ENCODE measurements around the gene PKP2. TPM values are rescaled to one million over a fixed set of nuclear protein-coding genes. Genes with fewer than 3 reads are reported as not detected.

The PKP2 gene
- total and polyA plus RNA-seq, 2 of the 13 experiments (the other 11 are each of a cell fraction or from before 2014, with no cell fraction given): 15.1 to 25.3 TPM

DNA sequence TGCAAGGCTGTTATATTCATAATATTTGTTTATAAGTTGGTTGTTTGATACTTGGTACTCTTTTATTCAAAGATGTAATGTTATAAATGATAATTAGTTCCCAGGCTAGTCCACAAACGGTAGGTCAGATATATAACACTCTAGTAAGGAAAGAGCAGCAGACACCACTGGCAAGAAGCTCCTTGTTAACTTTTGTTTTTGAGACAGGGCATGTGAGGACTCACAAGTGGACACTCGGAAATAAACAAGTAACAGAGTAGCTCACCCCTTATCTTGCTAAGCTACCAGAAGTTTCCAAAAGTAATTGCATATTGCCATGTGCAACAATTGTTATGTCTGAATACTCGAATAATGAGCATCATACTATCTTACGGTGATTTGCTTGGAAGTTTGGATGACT, 102.3 kb downstream of the PKP2 start (continued):
- no peak for TF ChIP-seq SOX13 (IDR thresholded peaks at IDR 0.05)
- no peak for TF ChIP-seq SOX13 (CRISPR knock-in tag; conservative IDR thresholded peaks at IDR 0.05 in 1 of 2, IDR thresholded peaks at IDR 0.05 in 1 of 2)

- no peak overlapping the region for H3K4me2 ChIP-seq (ENCODE audit: low read depth, low read length)
- peaks cover 8 to 25% of the 10 kb centered on the region in 2 experiments for H3K36me3 ChIP-seq (replicated peaks in 1 of 2; ENCODE audit: control insufficient read depth in 1 of 2, insufficient read depth in 2 of 2, low read length in 2 of 2)
- no peak overlapping the region for H3K4me3 ChIP-seq (replicated peaks in 1 of 3; ENCODE audit: insufficient read depth in 1 of 3, low read depth in 2 of 3, low read length in 3 of 3)
- no peaks in the 10 kb centered on the region for H3K79me2 ChIP-seq (ENCODE audit: insufficient read depth, low read length)
- no peak for TF ChIP-seq KLF9 (CRISPR knock-in tag; IDR thresholded peaks at IDR 0.05; ENCODE audit: low read depth)
- TF ChIP-seq MTF2 (CRISPR knock-in tag; IDR thresholded peaks at IDR 0.05; ENCODE audit: borderline replicate concordance): no peak
- TF ChIP-seq POGZ (CRISPR knock-in tag; IDR thresholded peaks at IDR 0.05): no peak
- no peak for TF ChIP-seq ZNF496 (CRISPR knock-in tag; IDR thresholded peaks at IDR 0.05; ENCODE audit: insufficient replicate concordance)
- no peak for TF ChIP-seq NBN (conservative IDR thresholded peaks at IDR 0.05)
- FAIRE-seq: no peak
- BruUV-seq (replicated peaks): no TSS peak
- in situ Hi-C loops (cut with HindIII; ENCODE audit: extremely low pct_ligation_motif_present, low pct_unique_long_range_greater_than_20kb): no loop called here
- H3K27me3 ChIP-seq (ENCODE audit: control insufficient read depth in 1 of 2, insufficient read depth in 2 of 2, low read length in 2 of 2): no peaks in the 10 kb centered on the region
- WGBS (ENCODE audit: low lambda C conversion rate): 78% methylated on average over 2 of the region's 2 CpGs
- intact Hi-C loops (cut with micrococcal nuclease; ENCODE audit: unreplicated experiment): no loop called here
- H2AFZ ChIP-seq (ENCODE audit: low read length): no peak overlapping the region
- POLR2A ChIA-PET: no interaction called here
- CTCF ChIA-PET (ENCODE audit: low intra/inter-chr PET ratio, low total read pairs): no interaction called here
- no peak overlapping the region for H3K9ac ChIP-seq (ENCODE audit: insufficient read depth, low read depth, low read length)
- H3K4me1 ChIP-seq (ENCODE audit: insufficient read depth, low read length): no peaks in the 10 kb centered on the region
- ATAC-seq: no peak
- H3K9me3 ChIP-seq (ENCODE audit: low read length): no peaks in the 10 kb centered on the region
- H3K27ac ChIP-seq (ENCODE audit: extremely low read length, insufficient read depth, low read length): no peak overlapping the region
- DNase-seq (ENCODE audit: low spot score): no peak
- no peaks in the 10 kb centered on the region for H4K20me1 ChIP-seq (ENCODE audit: insufficient read depth, low read length)
Observed at GRCh38 chr12:32789916-32790315, 106.7 kb downstream of the PKP2 start.

DNA sequence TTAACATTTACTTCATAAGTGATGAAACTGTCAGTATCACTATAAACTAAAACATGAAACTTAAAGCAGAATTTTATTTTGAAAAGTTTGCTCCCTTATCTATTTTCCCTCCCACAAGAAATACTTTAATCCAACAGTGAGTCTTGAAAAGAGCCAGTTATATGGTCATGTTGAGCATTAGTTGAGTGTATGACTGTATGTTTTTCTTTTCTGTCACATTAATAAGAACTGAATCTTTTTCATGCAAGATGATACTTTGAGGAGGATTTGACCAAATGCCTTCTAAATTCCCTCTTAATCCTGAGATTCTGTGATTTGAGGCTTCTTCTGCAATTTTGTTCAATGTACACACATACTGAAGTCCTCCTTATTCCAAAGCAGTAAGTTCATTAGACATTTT, 107.1 kb downstream of the PKP2 start:
- TF ChIP-seq FLYWCH1 (CRISPR knock-in tag; IDR thresholded peaks at IDR 0.05) (no peak), RARA (CRISPR knock-in tag; IDR thresholded peaks at IDR 0.05) (no peak), ZNF230 (CRISPR knock-in tag; IDR thresholded peaks at IDR 0.05) (no peak), SUZ12 (IDR thresholded peaks at IDR 0.05; ENCODE audit: low read depth, low read length) (no peak)
- TF ChIP-seq, protein P1, sequence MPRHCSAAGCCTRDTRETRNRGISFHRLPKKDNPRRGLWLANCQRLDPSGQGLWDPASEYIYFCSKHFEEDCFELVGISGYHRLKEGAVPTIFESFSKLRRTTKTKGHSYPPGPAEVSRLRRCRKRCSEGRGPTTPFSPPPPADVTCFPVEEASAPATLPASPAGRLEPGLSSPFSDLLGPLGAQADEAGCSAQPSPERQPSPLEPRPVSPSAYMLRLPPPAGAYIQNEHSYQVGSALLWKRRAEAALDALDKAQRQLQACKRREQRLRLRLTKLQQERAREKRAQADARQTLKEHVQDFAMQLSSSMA (CRISPR knock-in tag; IDR thresholded peaks at IDR 0.05): no peak
- ATAC-seq: no peak

More for the DNA sequence above, 107.1 kb downstream of the PKP2 start:
- H3K36me3 ChIP-seq (replicated peaks in 1 of 2; ENCODE audit: control insufficient read depth in 1 of 2, insufficient read depth in 2 of 2, low read length in 2 of 2): peaks cover 6 to 22% of the 10 kb centered on the region in 2 experiments
- in situ Hi-C loops (cut with HindIII; ENCODE audit: extremely low pct_ligation_motif_present, low pct_unique_long_range_greater_than_20kb) (no loop called here), intact Hi-C loops (cut with micrococcal nuclease; ENCODE audit: unreplicated experiment) (no loop called here)
- no peak overlapping the region for H2AFZ ChIP-seq (ENCODE audit: low read length)
- H3K4me3 ChIP-seq (replicated peaks in 1 of 3; ENCODE audit: insufficient read depth in 1 of 3, low read depth in 2 of 3, low read length in 3 of 3): no peak overlapping the region
- H3K27me3 ChIP-seq (ENCODE audit: control insufficient read depth in 1 of 2, insufficient read depth in 2 of 2, low read length in 2 of 2): no peaks in the 10 kb centered on the region
- CTCF ChIA-PET (ENCODE audit: low intra/inter-chr PET ratio, low total read pairs): no interaction called here
- no peak overlapping the region for H3K4me2 ChIP-seq (ENCODE audit: low read depth, low read length)
- DNase-seq (ENCODE audit: low spot score): no peak
- no peaks in the 10 kb centered on the region for H3K4me1 ChIP-seq (ENCODE audit: insufficient read depth, low read length)
- H3K9ac ChIP-seq (ENCODE audit: insufficient read depth, low read depth, low read length): no peak overlapping the region
- no peak overlapping the region for H3K27ac ChIP-seq (ENCODE audit: extremely low read length, insufficient read depth, low read length)
- no peaks in the 10 kb centered on the region for H4K20me1 ChIP-seq (ENCODE audit: insufficient read depth, low read length)
- POLR2A ChIA-PET: no interaction called here
- H3K9me3 ChIP-seq (ENCODE audit: low read length): no peaks in the 10 kb centered on the region
- H3K79me2 ChIP-seq (ENCODE audit: insufficient read depth, low read length): no peaks in the 10 kb centered on the region
- BruUV-seq (replicated peaks): no TSS peak
- no peak for FAIRE-seq
